PC-9 (cell line): ENCODE data around the gene IKZF1. TPM values are rescaled to one million over a fixed set of nuclear protein-coding genes. Genes with fewer than 3 reads are reported as not detected.

ENCODE experiments used
- BruUV-seq: library from RNA; stranded (reverse); fragments of 400-500 nt; replicated peaks from 2 replicates; lab custom pipeline; 2021; lab: Mats Ljungman, UMichigan
- CTCF ChIA-PET: fragments of 300-600 bp; sonication (Branson Sonifier 250); formaldehyde crosslinking; loops from one replicate; lab custom pipeline; 2022; ENCODE audit warnings: antibody characterized with exemption; lab: Charles Lee
- POLR2A ChIA-PET: fragments of 300-600 bp; sonication (Branson Sonifier 250); formaldehyde crosslinking; loops from one replicate; lab custom pipeline; 2022; ENCODE audit warnings: antibody characterized with exemption; ENCODE audit not compliant: unreplicated experiment; lab: Charles Lee
- DNase-seq, 2 experiments: peaks; one replicate each; pipeline versions ENCODE4 v3.0.0 to v3.0.0-alpha.2; 2015 to 2022; ENCODE audit warnings: mixed read lengths in 1 of 2
- H2AFZ ChIP-seq: fragments of 200-600 bp; sonication (generic); 2 replicates; pipeline ENCODE4 v1.8.1; 2017; ENCODE audit warnings: antibody characterized with exemption
- H3F3A ChIP-seq: fragments of 200-600 bp; sonication (generic); 2 replicates; pipeline ENCODE4 v1.8.1; 2017; ENCODE audit warnings: antibody characterized with exemption, mild to moderate bottlenecking, low read depth; ENCODE audit not compliant: insufficient read depth
- H3K27ac ChIP-seq: fragments of 200-600 bp; sonication (generic); 2 replicates; pipeline ENCODE4 v1.6.1; 2016; ENCODE audit warnings: mixed run types
- H3K27me3 ChIP-seq: fragments of 200-600 bp; sonication (generic); 2 replicates; pipeline ENCODE4 v1.6.1; 2016; ENCODE audit warnings: low read depth, mixed run types; ENCODE audit not compliant: insufficient read depth
- H3K36me3 ChIP-seq: fragments of 200-600 bp; sonication (generic); 2 replicates; pipeline ENCODE4 v1.6.1; 2016; ENCODE audit warnings: low read depth, mixed run types
- H3K4me1 ChIP-seq: fragments of 200-600 bp; sonication (generic); replicated peaks from 2 replicates; pipeline ENCODE4 v1.6.1; 2016; ENCODE audit warnings: mixed run types; ENCODE audit not compliant: insufficient read depth
- H3K4me2 ChIP-seq: fragments of 200-600 bp; sonication (generic); 2 replicates; pipeline ENCODE4 v1.6.1; 2017; ENCODE audit warnings: mixed run types
- H3K4me3 ChIP-seq: fragments of 200-600 bp; sonication (generic); 2 replicates; pipeline ENCODE4 v1.6.1; 2016; ENCODE audit warnings: mixed run types
- H3K79me2 ChIP-seq: fragments of 200-600 bp; sonication (generic); 2 replicates; pipeline ENCODE4 v1.6.1; 2017; ENCODE audit warnings: low read depth, mixed run types
- H3K9me2 ChIP-seq: fragments of 200-600 bp; sonication (generic); 2 replicates; pipeline ENCODE4 v1.8.1; 2017; ENCODE audit warnings: mild to moderate bottlenecking; ENCODE audit not compliant: insufficient read depth
- H3K9me3 ChIP-seq: fragments of 200-600 bp; sonication (generic); 2 replicates; pipeline ENCODE4 v1.8.1; 2016; ENCODE audit warnings: low read depth; ENCODE audit not compliant: insufficient read depth
- H4K20me1 ChIP-seq: fragments of 200-600 bp; sonication (generic); 2 replicates; pipeline ENCODE4 v1.8.1; 2017; ENCODE audit not compliant: insufficient read depth
- EZH2 ChIP-seq: fragments of 200-600 bp; sonication (generic); IDR thresholded peaks from 2 replicates; pipeline ENCODE4 v1.8.0; 2017; ENCODE audit warnings: antibody characterized with exemption, low read depth
- intact Hi-C: fragments of 100-400 bp; cut with micrococcal nuclease; formaldehyde crosslinking; loops from one replicate; pipeline ENCODE4 v1.10.0; 2022; ENCODE audit not compliant: unreplicated experiment
- total RNA-seq: library from RNA; stranded (reverse); gene quantifications from 2 replicates; pipeline ENCODE4 v1.2.3, GENCODE V29; 2021
- TF ChIP-seq, protein P1 (sequence below): fragments of 200-600 bp; sonication (generic); conservative IDR thresholded peaks from 2 replicates; pipeline ENCODE4 v1.6.1; 2017; ENCODE audit warnings: mixed run types, antibody characterized with exemption, mild to moderate bottlenecking, moderate library complexity

IKZF1 gene
- total RNA-seq, 1 experiment from 2014 or later, result not detected

DNA sequence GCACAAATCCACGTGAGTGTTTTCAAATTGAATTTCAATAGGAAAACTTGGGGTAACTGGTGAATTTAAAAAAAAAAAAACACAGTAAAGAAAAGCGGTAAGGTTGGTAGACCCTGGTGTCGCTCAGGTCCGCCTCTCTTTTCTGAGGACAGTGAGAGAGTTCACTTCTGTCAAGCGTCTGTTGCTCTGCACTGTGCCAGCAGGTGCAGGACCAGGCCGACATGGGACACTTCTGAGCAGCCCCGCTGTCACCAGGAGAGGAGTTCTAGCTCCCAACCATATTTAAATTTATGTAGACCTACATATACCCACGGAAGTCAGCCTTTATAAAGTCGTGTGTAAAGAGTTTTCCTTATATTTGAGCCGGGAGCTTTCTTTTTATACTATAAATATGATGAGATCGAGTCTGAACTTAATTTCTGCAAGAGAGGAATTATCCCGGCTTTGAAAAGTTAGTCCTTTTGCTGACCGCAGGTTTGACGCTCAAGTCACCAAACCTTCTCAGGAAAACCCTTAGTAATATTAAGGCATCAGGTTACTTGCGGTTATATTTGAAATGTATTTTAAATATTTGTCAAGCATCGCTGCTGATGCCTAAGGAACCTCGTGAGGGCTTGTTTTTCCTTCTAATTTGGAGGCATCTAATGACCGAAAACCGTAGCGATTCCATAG lies 531 bp downstream of the IKZF1 start:
- POLR2A ChIA-PET, result no interaction called here
- DNase-seq, result no peak
- no peak overlapping the region for H2AFZ ChIP-seq
- no peaks in the 10 kb centered on the region for H3K9me2 ChIP-seq
- CTCF ChIA-PET, result no interaction called here
- no peak overlapping the region for H3K4me3 ChIP-seq
- no peaks in the 10 kb centered on the region for H4K20me1 ChIP-seq
- peaks cover 76% of the 10 kb centered on the region for H3K27me3 ChIP-seq
- no peak overlapping the region for H3K27ac ChIP-seq
- H3K9me3 ChIP-seq, result no peaks in the 10 kb centered on the region; the same call in none of the 2 replicates
- no peaks in the 10 kb centered on the region for H3K36me3 ChIP-seq
- no peak overlapping the region for H3K4me2 ChIP-seq
- intact Hi-C loops, result no loop called here
- H3F3A ChIP-seq, result no peaks in the 10 kb centered on the region
- H3K79me2 ChIP-seq, result no peaks in the 10 kb centered on the region
- no peak for TF ChIP-seq EZH2
- TF ChIP-seq, protein P1, sequence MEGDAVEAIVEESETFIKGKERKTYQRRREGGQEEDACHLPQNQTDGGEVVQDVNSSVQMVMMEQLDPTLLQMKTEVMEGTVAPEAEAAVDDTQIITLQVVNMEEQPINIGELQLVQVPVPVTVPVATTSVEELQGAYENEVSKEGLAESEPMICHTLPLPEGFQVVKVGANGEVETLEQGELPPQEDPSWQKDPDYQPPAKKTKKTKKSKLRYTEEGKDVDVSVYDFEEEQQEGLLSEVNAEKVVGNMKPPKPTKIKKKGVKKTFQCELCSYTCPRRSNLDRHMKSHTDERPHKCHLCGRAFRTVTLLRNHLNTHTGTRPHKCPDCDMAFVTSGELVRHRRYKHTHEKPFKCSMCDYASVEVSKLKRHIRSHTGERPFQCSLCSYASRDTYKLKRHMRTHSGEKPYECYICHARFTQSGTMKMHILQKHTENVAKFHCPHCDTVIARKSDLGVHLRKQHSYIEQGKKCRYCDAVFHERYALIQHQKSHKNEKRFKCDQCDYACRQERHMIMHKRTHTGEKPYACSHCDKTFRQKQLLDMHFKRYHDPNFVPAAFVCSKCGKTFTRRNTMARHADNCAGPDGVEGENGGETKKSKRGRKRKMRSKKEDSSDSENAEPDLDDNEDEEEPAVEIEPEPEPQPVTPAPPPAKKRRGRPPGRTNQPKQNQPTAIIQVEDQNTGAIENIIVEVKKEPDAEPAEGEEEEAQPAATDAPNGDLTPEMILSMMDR, result no peak
- BruUV-seq, result no TSS peak
- H3K4me1 ChIP-seq, result no peaks in the 10 kb centered on the region

DNA sequence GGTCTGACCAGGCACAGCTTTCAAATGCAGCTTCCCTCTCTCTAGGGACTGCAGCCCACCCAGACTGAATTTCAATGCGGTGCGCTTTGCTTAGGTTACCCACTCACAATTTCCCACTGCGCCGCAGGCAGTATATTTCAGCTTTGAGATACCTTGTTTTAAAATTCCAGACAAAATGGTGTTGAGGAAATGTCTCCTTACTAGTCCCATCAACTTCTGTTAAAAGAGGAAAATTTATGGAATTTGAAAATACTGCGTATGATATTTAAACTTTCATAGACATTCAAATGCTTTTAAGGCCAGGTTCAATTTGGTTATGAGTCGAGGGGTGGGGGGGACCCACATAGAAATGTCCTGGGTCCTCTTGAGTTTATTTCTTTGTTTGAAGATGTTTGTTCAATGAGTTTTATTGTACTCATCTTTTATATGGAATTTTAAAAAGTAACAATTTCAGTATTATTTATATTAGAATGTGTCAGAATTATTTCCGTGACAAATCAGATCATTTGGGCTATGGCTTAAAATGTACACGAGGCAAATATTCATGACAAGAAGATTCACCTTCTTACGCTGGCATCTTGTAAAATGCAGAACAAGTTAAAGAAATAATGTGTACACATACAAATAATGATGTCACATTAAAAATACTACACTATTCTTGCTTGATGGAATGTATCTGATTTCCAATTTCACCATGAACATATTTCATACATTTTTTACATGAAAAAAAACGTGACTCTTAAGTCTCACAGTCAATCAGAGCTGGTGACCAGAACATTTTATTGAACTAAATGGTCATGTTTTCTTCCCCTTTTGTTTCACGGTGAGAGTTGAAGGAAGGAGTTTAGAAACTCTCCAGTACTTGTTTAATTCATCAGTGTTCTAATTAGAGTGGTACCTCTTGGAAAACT lies 1.3 kb downstream of the IKZF1 start:
- CTCF ChIA-PET, result no interaction called here
- H3K4me1 ChIP-seq, result no peaks in the 10 kb centered on the region
- intact Hi-C loops, result no loop called here
- H3K27ac ChIP-seq, result no peak overlapping the region
- H4K20me1 ChIP-seq, result no peaks in the 10 kb centered on the region
- TF ChIP-seq, protein P1, result no peak
- no peak for TF ChIP-seq EZH2
- no peak overlapping the region for H2AFZ ChIP-seq
- H3K79me2 ChIP-seq, result no peaks in the 10 kb centered on the region
- H3K4me2 ChIP-seq, result no peak overlapping the region
- no peak overlapping the region for H3K4me3 ChIP-seq
- H3K9me3 ChIP-seq, result no peaks in the 10 kb centered on the region; the same call in none of the 2 replicates
- no peak for DNase-seq
- no peaks in the 10 kb centered on the region for H3K9me2 ChIP-seq
- no TSS peak for BruUV-seq
- no peaks in the 10 kb centered on the region for H3K36me3 ChIP-seq
- H3F3A ChIP-seq, result no peaks in the 10 kb centered on the region
- H3K27me3 ChIP-seq, result peaks cover 76% of the 10 kb centered on the region
- POLR2A ChIA-PET, result no interaction called here

DNA sequence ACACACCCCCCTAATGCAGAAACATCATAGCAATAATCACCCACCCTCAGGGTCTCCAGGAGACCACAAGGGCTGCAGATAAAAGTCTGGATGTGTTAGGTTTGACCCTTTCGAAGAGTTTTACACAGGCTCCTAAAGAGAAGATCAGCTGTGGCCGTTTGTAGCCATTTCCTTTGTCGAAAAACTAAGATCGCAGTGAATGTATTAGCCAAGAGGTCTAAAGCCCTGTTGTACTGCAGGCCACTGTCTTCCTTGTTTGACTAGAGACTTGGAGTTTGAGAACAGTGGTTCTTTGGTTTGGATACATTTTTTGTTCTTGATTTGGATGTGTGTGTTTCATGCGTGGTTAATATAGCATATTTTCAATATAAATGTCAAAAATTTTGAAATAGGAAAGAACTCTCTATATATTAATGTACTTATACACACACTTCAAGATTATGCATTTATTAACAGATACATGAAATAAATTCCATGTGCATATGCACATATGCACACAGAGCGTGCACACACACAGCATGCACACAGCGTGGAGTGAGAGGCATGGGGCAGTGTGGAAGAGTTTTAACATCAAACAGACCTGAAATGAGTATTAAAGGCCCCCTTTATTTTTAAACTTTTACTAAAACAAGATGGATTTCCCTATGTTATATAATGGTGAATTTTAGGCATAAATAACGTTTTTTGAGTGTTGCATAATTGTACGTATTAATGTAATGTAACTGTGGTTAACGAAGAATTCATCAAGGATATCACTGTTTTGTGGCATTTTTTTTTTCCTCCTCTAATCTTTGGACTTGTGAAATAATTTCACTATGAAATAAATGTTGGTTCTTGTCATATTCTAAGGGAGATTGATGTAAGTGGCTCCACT lies 2.2 kb downstream of the IKZF1 start:
- H3K27me3 ChIP-seq, result peaks cover 77% of the 10 kb centered on the region

More for the DNA sequence above, 2.2 kb downstream of the IKZF1 start:
- intact Hi-C loops, result no loop called here
- ChIA-PET POLR2A (no interaction called here), CTCF (no interaction called here)
- no peaks in the 10 kb centered on the region for H3K4me1 ChIP-seq
- no peak overlapping the region for H2AFZ ChIP-seq
- H3K9me2 ChIP-seq, result no peaks in the 10 kb centered on the region
- no peak overlapping the region for H3K27ac ChIP-seq
- H3K79me2 ChIP-seq, result no peaks in the 10 kb centered on the region
- no peak overlapping the region for H3K4me3 ChIP-seq
- H3K4me2 ChIP-seq, result no peak overlapping the region
- H3K9me3 ChIP-seq, result no peaks in the 10 kb centered on the region; the same call in none of the 2 replicates
- no TSS peak for BruUV-seq
- no peaks in the 10 kb centered on the region for H4K20me1 ChIP-seq
- H3F3A ChIP-seq, result no peaks in the 10 kb centered on the region
- H3K36me3 ChIP-seq, result no peaks in the 10 kb centered on the region
- no peak for TF ChIP-seq EZH2
- TF ChIP-seq, protein P1, result no peak
- DNase-seq, result no peak
